ENCODE results near the gene HOXB1.

HOXB1 gene

GRCh38 chr17:48550502-48551213 lies 19.8 kb upstream of the HOXB1 start:
- H3K4me3 ChIP-seq (ENCODE audit: low read depth in 1 of 2, low read length in 2 of 2): no peak overlapping the region

GRCh38 chr17:48549914-48550501 lies 19.2 kb upstream of the HOXB1 start:
- H3K9me3 ChIP-seq (ENCODE audit: insufficient read depth, low read length, severe bottlenecking): no peaks in the 10 kb centered on the region
- H3K27me3 ChIP-seq (ENCODE audit: insufficient read depth, low read length, poor library complexity): peaks cover 32% of the 10 kb centered on the region
- no peak overlapping the region for H3K27ac ChIP-seq (ENCODE audit: low read length)
- TF ChIP-seq CTCF (IDR thresholded peaks at IDR 0.05; ENCODE audit: borderline replicate concordance, extremely low read depth, low read length, poor library complexity, severe bottlenecking) (no peak), EZH2 (IDR thresholded peaks at IDR 0.05; ENCODE audit: borderline replicate concordance, low read depth, low read length, severe bottlenecking) (no peak)
- H3K9ac ChIP-seq (ENCODE audit: low read depth, low read length): no peak overlapping the region
- ATAC-seq (ENCODE audit: insufficient read depth, low read depth) (no peak), DNase-seq (no peak)
- H3K4me1 ChIP-seq (ENCODE audit: insufficient read depth, low read length): no peaks in the 10 kb centered on the region
- H3K4me2 ChIP-seq (ENCODE audit: insufficient read depth, low read length): no peak overlapping the region
- no peaks in the 10 kb centered on the region for H3K36me3 ChIP-seq (ENCODE audit: insufficient read depth, low read length)
- H2AFZ ChIP-seq (ENCODE audit: low read depth, low read length): no peak overlapping the region
- H4K20me1 ChIP-seq (ENCODE audit: insufficient read depth, low read length): no peaks in the 10 kb centered on the region
- no peaks in the 10 kb centered on the region for H3K79me2 ChIP-seq (ENCODE audit: insufficient read depth, low read length)
- H3K4me3 ChIP-seq (ENCODE audit: low read depth in 1 of 2, low read length in 2 of 2): no peak overlapping the region

More at GRCh38 chr17:48550502-48551213, 19.8 kb upstream of the HOXB1 start:
- ATAC-seq (ENCODE audit: insufficient read depth, low read depth) (no peak), DNase-seq (no peak)
- peaks cover 26% of the 10 kb centered on the region for H3K27me3 ChIP-seq (ENCODE audit: insufficient read depth, low read length, poor library complexity)
- H3K9me3 ChIP-seq (ENCODE audit: insufficient read depth, low read length, severe bottlenecking): no peaks in the 10 kb centered on the region
- no peak overlapping the region for H2AFZ ChIP-seq (ENCODE audit: low read depth, low read length)
- H3K4me2 ChIP-seq (ENCODE audit: insufficient read depth, low read length): no peak overlapping the region
- no peaks in the 10 kb centered on the region for H3K79me2 ChIP-seq (ENCODE audit: insufficient read depth, low read length)
- no peak overlapping the region for H3K9ac ChIP-seq (ENCODE audit: low read depth, low read length)
- no peaks in the 10 kb centered on the region for H3K4me1 ChIP-seq (ENCODE audit: insufficient read depth, low read length)
- no peak overlapping the region for H3K27ac ChIP-seq (ENCODE audit: low read length)
- no peak for TF ChIP-seq CTCF (IDR thresholded peaks at IDR 0.05; ENCODE audit: borderline replicate concordance, extremely low read depth, low read length, poor library complexity, severe bottlenecking)
- TF ChIP-seq EZH2 (IDR thresholded peaks at IDR 0.05; ENCODE audit: borderline replicate concordance, low read depth, low read length, severe bottlenecking): no peak
- H3K36me3 ChIP-seq (ENCODE audit: insufficient read depth, low read length): no peaks in the 10 kb centered on the region
- H4K20me1 ChIP-seq (ENCODE audit: insufficient read depth, low read length): no peaks in the 10 kb centered on the region

- no peak overlapping the region for H2AFZ ChIP-seq (ENCODE audit: low read depth, low read length)
- H3K79me2 ChIP-seq (ENCODE audit: insufficient read depth, low read length): no peaks in the 10 kb centered on the region
- H4K20me1 ChIP-seq (ENCODE audit: insufficient read depth, low read length): no peaks in the 10 kb centered on the region
- H3K9me3 ChIP-seq (ENCODE audit: insufficient read depth, low read length, severe bottlenecking): no peaks in the 10 kb centered on the region
- peaks cover 33% of the 10 kb centered on the region for H3K27me3 ChIP-seq (ENCODE audit: insufficient read depth, low read length, poor library complexity)
- no peak overlapping the region for H3K4me3 ChIP-seq (ENCODE audit: low read depth in 1 of 2, low read length in 2 of 2)
- TF ChIP-seq CTCF (IDR thresholded peaks at IDR 0.05; ENCODE audit: borderline replicate concordance, extremely low read depth, low read length, poor library complexity, severe bottlenecking) (no peak), EZH2 (IDR thresholded peaks at IDR 0.05; ENCODE audit: borderline replicate concordance, low read depth, low read length, severe bottlenecking) (no peak)
- H3K27ac ChIP-seq (ENCODE audit: low read length): no peak overlapping the region
- no peaks in the 10 kb centered on the region for H3K4me1 ChIP-seq (ENCODE audit: insufficient read depth, low read length)
- no peak for ATAC-seq (ENCODE audit: insufficient read depth, low read depth)
- H3K36me3 ChIP-seq (ENCODE audit: insufficient read depth, low read length): no peaks in the 10 kb centered on the region
- DNase-seq: no peak
- no peak overlapping the region for H3K9ac ChIP-seq (ENCODE audit: low read depth, low read length)
- no peak overlapping the region for H3K4me2 ChIP-seq (ENCODE audit: insufficient read depth, low read length)
Observed at GRCh38 chr17:48549281-48549630, 18.4 kb upstream of the HOXB1 start.

All from DND-41 (cell line).